Keratinocyte (primary cell): ENCODE data around the gene VSIG4. TPM values are rescaled to one million over a fixed set of nuclear protein-coding genes. Genes with fewer than 3 reads are reported as not detected.

Experiments used
- DNase-seq: peaks from one replicate; pipeline ENCODE4 v3.0.0-alpha.2; 2011; ENCODE audit warnings: low read depth, missing footprints, low spot score
- FAIRE-seq: peaks from 2 replicates; lab custom pipeline; 2011; peaks lifted over from hg19 to GRCh38; lab: Jason Lieb, UNC
- H2AFZ ChIP-seq: 2 replicates; pipeline ENCODE4 v1.6.0; 2012; ENCODE audit warnings: low read length, control low read depth, inconsistent platforms; ENCODE audit not compliant: control insufficient read depth
- H3K27ac ChIP-seq: 2 replicates; pipeline ENCODE4 v1.5.1; 2011; ENCODE audit warnings: low read length; ENCODE audit not compliant: control insufficient read depth, insufficient read depth
- H3K27me3 ChIP-seq: 3 replicates; pipeline ENCODE4 v1.6.0; 2011; ENCODE audit warnings: low read length; ENCODE audit not compliant: control insufficient read depth, insufficient read depth; ENCODE audit errors: extremely low read depth
- H3K36me3 ChIP-seq, 2 experiments: 2 replicates in 1 of 2; 3 replicates in 1 of 2; pipeline ENCODE4 v1.5.1; 2011; ENCODE audit warnings: low read length in 2 of 2, mild to moderate bottlenecking in 1 of 2; ENCODE audit not compliant: control insufficient read depth in 2 of 2, insufficient read depth in 2 of 2; ENCODE audit errors: extremely low read depth in 1 of 2
- H3K4me1 ChIP-seq: 3 replicates; pipeline ENCODE4 v1.5.1; 2011; ENCODE audit warnings: low read length; ENCODE audit not compliant: control insufficient read depth, insufficient read depth; ENCODE audit errors: extremely low read depth
- H3K4me2 ChIP-seq: 3 replicates; pipeline ENCODE4 v1.6.0; 2011; ENCODE audit warnings: low read depth, low read length; ENCODE audit not compliant: control insufficient read depth, insufficient read depth; ENCODE audit errors: extremely low read depth
- H3K4me3 ChIP-seq, 3 experiments: fragments of 200-600 bp in 1 of 3; sonication (generic) in 1 of 3; 2 replicates in 2 of 3; 3 replicates in 1 of 3; pipeline ENCODE4 v1.5.1; 2011 to 2016; ENCODE audit warnings: low read length in 3 of 3, mild to moderate bottlenecking in 3 of 3, control low read depth in 2 of 3, inconsistent platforms in 1 of 3, low read depth in 1 of 3, mixed read lengths in 1 of 3, mixed run types in 1 of 3, moderate library complexity in 1 of 3; ENCODE audit not compliant: control insufficient read depth in 2 of 3, insufficient read depth in 2 of 3; ENCODE audit errors: extremely low read depth in 1 of 3
- H3K79me2 ChIP-seq: 2 replicates; pipeline ENCODE4 v1.6.0; 2012; ENCODE audit warnings: low read length; ENCODE audit not compliant: control insufficient read depth, insufficient read depth
- H3K9ac ChIP-seq: 3 replicates; pipeline ENCODE4 v1.6.0; 2011; ENCODE audit warnings: low read length; ENCODE audit not compliant: control insufficient read depth, insufficient read depth; ENCODE audit errors: extremely low read depth
- H3K9me1 ChIP-seq: 3 replicates; pipeline ENCODE4 v1.6.0; 2011; ENCODE audit warnings: low read length; ENCODE audit not compliant: control insufficient read depth, insufficient read depth; ENCODE audit errors: extremely low read depth
- H3K9me3 ChIP-seq: 2 replicates; pipeline ENCODE4 v1.5.1; 2012; ENCODE audit warnings: low read depth, low read length; ENCODE audit not compliant: control insufficient read depth
- H4K20me1 ChIP-seq: 3 replicates; pipeline ENCODE4 v1.6.0; 2011; ENCODE audit warnings: low read length; ENCODE audit not compliant: control insufficient read depth, insufficient read depth; ENCODE audit errors: extremely low read depth
- EZH2 ChIP-seq: IDR thresholded peaks from one replicate; pipeline ENCODE4 v1.6.1; 2012; ENCODE audit warnings: inconsistent platforms, mild to moderate bottlenecking, low read length, moderate library complexity
- dilution Hi-C: fragments of 300-500 bp; cut with MboI; formaldehyde crosslinking; loops from one replicate; pipeline ENCODE4 v1.7.0; 2020; ENCODE audit warnings: low sequenced_read_pairs; ENCODE audit not compliant: extremely low pct_ligation_motif_present
- polyA plus RNA-seq, 5 experiments: library from polyadenylated mRNA; depleted of rRNA in 3 of 5; stranded (reverse) in 3 of 5; stranded (forward) in 1 of 5; unstranded in 1 of 5; fragments of >200 nt; gene quantifications; 1 replicate in 1 of 5; 2 replicates in 3 of 5; 3 replicates in 1 of 5; pipeline versions ENCODE4 v1.2.1 to v1.2.3, GENCODE V29; 2011 to 2012; ENCODE audit warnings: missing spikeins in 2 of 5, low read depth in 1 of 5, low replicate concordance in 1 of 5
- TF ChIP-seq, protein P1 (sequence below), 3 experiments: IDR thresholded peaks in 1 of 3; conservative IDR thresholded peaks in 1 of 3; optimal IDR thresholded peaks in 1 of 3; 2 replicates in 2 of 3; 3 replicates in 1 of 3; pipeline versions ENCODE3 to v1.5.1; 2011; ENCODE audit warnings: low read length in 3 of 3, mild to moderate bottlenecking in 3 of 3, moderate library complexity in 2 of 3, control low read depth in 1 of 3, inconsistent platforms in 1 of 3; ENCODE audit not compliant: insufficient read depth in 2 of 3; ENCODE audit errors: extremely low read depth in 1 of 3

VSIG4 gene
- polyA plus RNA-seq, 1 donor (not counting 4 experiments of a cell fraction or from before 2014, with no cell fraction given), result not detected

DNA sequence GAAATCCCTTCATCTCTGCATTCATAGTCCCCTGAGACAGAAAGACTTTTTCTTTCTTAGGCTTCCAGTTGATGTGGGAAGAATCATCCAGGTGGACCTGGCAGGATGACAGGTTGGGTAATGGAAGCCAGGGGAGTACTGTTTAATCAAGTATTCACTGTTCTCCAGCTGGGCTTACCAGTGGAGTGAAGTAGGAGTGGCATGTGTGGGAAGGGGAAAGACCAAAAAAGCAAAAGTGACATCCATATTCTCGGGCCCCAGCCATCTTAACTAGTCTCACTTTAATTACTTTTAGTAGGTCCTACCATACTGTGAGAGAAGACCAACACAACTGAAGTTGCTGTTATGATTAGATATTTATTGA, 18.5 kb downstream of the VSIG4 start:
- Histone ChIP-seq H3K9me1 (no peaks in the 10 kb centered on the region), H3K9me3 (no peaks in the 10 kb centered on the region), H3K4me1 (no peaks in the 10 kb centered on the region), H3K36me3 (no peaks in the 10 kb centered on the region), H3K27me3 (no peaks in the 10 kb centered on the region), H2AFZ (no peak overlapping the region), H4K20me1 (no peaks in the 10 kb centered on the region), H3K4me3 (no peak overlapping the region), H3K27ac (no peak overlapping the region), H3K4me2 (no peak overlapping the region), H3K9ac (no peak overlapping the region), H3K79me2 (no peaks in the 10 kb centered on the region)
- dilution Hi-C loops, result no loop called here
- DNase-seq, result no peak
- no peak for FAIRE-seq
- TF ChIP-seq EZH2, result no peak
- TF ChIP-seq, protein P1, sequence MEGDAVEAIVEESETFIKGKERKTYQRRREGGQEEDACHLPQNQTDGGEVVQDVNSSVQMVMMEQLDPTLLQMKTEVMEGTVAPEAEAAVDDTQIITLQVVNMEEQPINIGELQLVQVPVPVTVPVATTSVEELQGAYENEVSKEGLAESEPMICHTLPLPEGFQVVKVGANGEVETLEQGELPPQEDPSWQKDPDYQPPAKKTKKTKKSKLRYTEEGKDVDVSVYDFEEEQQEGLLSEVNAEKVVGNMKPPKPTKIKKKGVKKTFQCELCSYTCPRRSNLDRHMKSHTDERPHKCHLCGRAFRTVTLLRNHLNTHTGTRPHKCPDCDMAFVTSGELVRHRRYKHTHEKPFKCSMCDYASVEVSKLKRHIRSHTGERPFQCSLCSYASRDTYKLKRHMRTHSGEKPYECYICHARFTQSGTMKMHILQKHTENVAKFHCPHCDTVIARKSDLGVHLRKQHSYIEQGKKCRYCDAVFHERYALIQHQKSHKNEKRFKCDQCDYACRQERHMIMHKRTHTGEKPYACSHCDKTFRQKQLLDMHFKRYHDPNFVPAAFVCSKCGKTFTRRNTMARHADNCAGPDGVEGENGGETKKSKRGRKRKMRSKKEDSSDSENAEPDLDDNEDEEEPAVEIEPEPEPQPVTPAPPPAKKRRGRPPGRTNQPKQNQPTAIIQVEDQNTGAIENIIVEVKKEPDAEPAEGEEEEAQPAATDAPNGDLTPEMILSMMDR (optimal IDR thresholded peaks at IDR 0.05 in 1 of 3, IDR thresholded peaks at IDR 0.05 in 1 of 3, conservative IDR thresholded peaks at IDR 0.05 in 1 of 3; ENCODE audit: extremely low read depth in 1 of 3, insufficient read depth in 2 of 3, low read length in 3 of 3), result no peak

DNA sequence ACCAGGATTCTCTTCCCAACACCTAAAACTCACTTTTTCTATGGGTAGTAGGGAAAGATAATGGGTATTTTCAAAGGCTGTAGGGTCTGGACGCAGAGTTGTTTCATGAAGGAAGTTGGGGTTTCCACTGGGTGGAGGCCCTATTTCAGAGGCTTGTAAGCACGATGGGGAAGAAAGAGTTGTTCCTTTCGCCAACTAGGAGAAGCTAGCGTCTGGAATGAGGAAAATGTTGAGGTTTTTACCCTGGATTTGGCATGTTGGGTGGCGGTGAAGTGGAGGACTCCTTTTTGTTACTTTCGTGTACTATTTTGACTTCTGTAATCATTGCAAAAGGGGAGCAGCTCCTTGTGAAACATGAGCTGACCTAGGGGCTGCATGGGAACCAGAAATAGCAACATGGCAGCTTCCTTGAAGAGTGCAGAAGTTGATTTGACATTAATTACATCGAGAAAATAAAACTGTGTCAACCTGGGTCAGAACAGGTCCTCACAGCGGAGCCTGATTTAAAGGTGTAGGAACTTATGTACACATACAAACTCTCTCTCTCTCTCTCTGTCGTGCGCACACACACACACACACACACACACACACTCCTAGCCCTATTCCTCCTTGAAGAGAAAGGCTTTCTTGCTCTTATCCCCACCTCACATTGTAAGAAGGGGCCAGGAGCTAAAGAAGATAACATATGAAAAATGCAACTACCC, 19.1 kb downstream of the VSIG4 start:
- no peaks in the 10 kb centered on the region for H3K79me2 ChIP-seq
- H3K9me3 ChIP-seq, result no peaks in the 10 kb centered on the region
- no peaks in the 10 kb centered on the region for H3K36me3 ChIP-seq
- H3K27me3 ChIP-seq, result no peaks in the 10 kb centered on the region
- no peaks in the 10 kb centered on the region for H3K9me1 ChIP-seq
- DNase-seq (no peak), FAIRE-seq (no peak)
- H3K9ac ChIP-seq, result no peak overlapping the region
- no peaks in the 10 kb centered on the region for H4K20me1 ChIP-seq
- H3K4me3 ChIP-seq, result no peak overlapping the region
- dilution Hi-C loops, result no loop called here
- H3K4me1 ChIP-seq, result no peaks in the 10 kb centered on the region
- H3K27ac ChIP-seq, result no peak overlapping the region
- H2AFZ ChIP-seq, result no peak overlapping the region
- no peak overlapping the region for H3K4me2 ChIP-seq
- no peak for TF ChIP-seq EZH2
- TF ChIP-seq, protein P1 (optimal IDR thresholded peaks at IDR 0.05 in 1 of 3, IDR thresholded peaks at IDR 0.05 in 1 of 3, conservative IDR thresholded peaks at IDR 0.05 in 1 of 3; ENCODE audit: extremely low read depth in 1 of 3, insufficient read depth in 2 of 3, low read length in 3 of 3), result no peak
